Measurements from ENCODE around the gene STK17A. TPM values are rescaled to one million over a fixed set of nuclear protein-coding genes. Genes with fewer than 3 reads are reported as not detected.

STK17A gene
- total and polyA plus RNA-seq, 2 donors from 2014 or later = 12.8 to 15.5 TPM

GRCh38 chr7:43600056-43600455 lies 17.1 kb downstream of the STK17A start:
- no peak for DNase-seq
- intact Hi-C loops (cut with DNase I) = no loop called here
- no peaks in the 10 kb centered on the region for H3K4me1 ChIP-seq (ENCODE audit: control insufficient read depth in 2 of 3, insufficient read depth in 2 of 3, low read depth in 1 of 3, low read length in 3 of 3)
- H3K9me3 ChIP-seq (ENCODE audit: control insufficient read depth in 2 of 3, insufficient read depth in 1 of 3, low read length in 3 of 3) = no peaks in the 10 kb centered on the region
- H3K9ac ChIP-seq (ENCODE audit: low read length in 3 of 3) = no peak overlapping the region
- H3K4me3 ChIP-seq (ENCODE audit: low read length in 3 of 3) = no peak overlapping the region
- H3K36me3 ChIP-seq (ENCODE audit: control insufficient read depth in 2 of 3, insufficient read depth in 3 of 3, low read length in 3 of 3) = peaks cover 0 to 5% (median 0%) of the 10 kb centered on the region in 3 donors
- H3K27me3 ChIP-seq (ENCODE audit: control insufficient read depth, insufficient read depth, low read length) = no peaks in the 10 kb centered on the region
- FAIRE-seq = no peak
- no peak overlapping the region for H3K27ac ChIP-seq (ENCODE audit: low read depth in 2 of 2, low read length in 2 of 2)
- TF ChIP-seq CTCF (IDR thresholded peaks at IDR 0.05; ENCODE audit: borderline replicate concordance, extremely low read depth, insufficient read depth) = no peak

- Histone ChIP-seq H3K9ac (ENCODE audit: low read length in 3 of 3) (no peak overlapping the region), H3K27me3 (ENCODE audit: control insufficient read depth, insufficient read depth, low read length) (no peaks in the 10 kb centered on the region), H3K9me3 (ENCODE audit: control insufficient read depth in 2 of 3, insufficient read depth in 1 of 3, low read length in 3 of 3) (no peaks in the 10 kb centered on the region), H3K36me3 (ENCODE audit: control insufficient read depth in 2 of 3, insufficient read depth in 3 of 3, low read length in 3 of 3) (peaks cover 0 to 5% (median 0%) of the 10 kb centered on the region in 3 donors), H3K4me1 (ENCODE audit: control insufficient read depth in 2 of 3, insufficient read depth in 2 of 3, low read depth in 1 of 3, low read length in 3 of 3) (peaks cover 0 to 4% (median 0%) of the 10 kb centered on the region in 3 donors), H3K4me3 (ENCODE audit: low read length in 3 of 3) (no peak overlapping the region), H3K27ac (ENCODE audit: low read depth in 2 of 2, low read length in 2 of 2) (no peak overlapping the region)
- FAIRE-seq (no peak), DNase-seq (no peak)
- no peak for TF ChIP-seq CTCF (IDR thresholded peaks at IDR 0.05; ENCODE audit: borderline replicate concordance, extremely low read depth, insufficient read depth)
- intact Hi-C loops (cut with DNase I) = no loop called here
These were observed 19.3 kb downstream of the STK17A start for GRCh38 chr7:43602256-43602655.

- Histone ChIP-seq H3K27me3 (ENCODE audit: control insufficient read depth, insufficient read depth, low read length) (no peaks in the 10 kb centered on the region), H3K4me1 (ENCODE audit: control insufficient read depth in 2 of 3, insufficient read depth in 2 of 3, low read depth in 1 of 3, low read length in 3 of 3) (peaks cover 0 to 4% (median 0%) of the 10 kb centered on the region in 3 donors), H3K4me3 (ENCODE audit: low read length in 3 of 3) (no peak overlapping the region), H3K9ac (ENCODE audit: low read length in 3 of 3) (no peak overlapping the region), H3K27ac (ENCODE audit: low read depth in 2 of 2, low read length in 2 of 2) (no peak overlapping the region), H3K36me3 (ENCODE audit: control insufficient read depth in 2 of 3, insufficient read depth in 3 of 3, low read length in 3 of 3) (peaks cover 0 to 5% (median 0%) of the 10 kb centered on the region in 3 donors), H3K9me3 (ENCODE audit: control insufficient read depth in 2 of 3, insufficient read depth in 1 of 3, low read length in 3 of 3) (no peaks in the 10 kb centered on the region)
- FAIRE-seq (no peak), DNase-seq (no peak)
- intact Hi-C loops (cut with DNase I) = no loop called here
- no peak for TF ChIP-seq CTCF (IDR thresholded peaks at IDR 0.05; ENCODE audit: borderline replicate concordance, extremely low read depth, insufficient read depth)
These were observed 21.3 kb downstream of the STK17A start for GRCh38 chr7:43604251-43604650.

- TF ChIP-seq CTCF (IDR thresholded peaks at IDR 0.05; ENCODE audit: borderline replicate concordance, extremely low read depth, insufficient read depth) = no peak
- H3K9ac ChIP-seq (ENCODE audit: low read length in 3 of 3) = no peak overlapping the region
- DNase-seq = no peak
- intact Hi-C loops (cut with DNase I) = no loop called here
- peaks cover 0 to 4% (median 0%) of the 10 kb centered on the region in 3 donors for H3K4me1 ChIP-seq (ENCODE audit: control insufficient read depth in 2 of 3, insufficient read depth in 2 of 3, low read depth in 1 of 3, low read length in 3 of 3)
- FAIRE-seq = no peak
- no peaks in the 10 kb centered on the region for H3K9me3 ChIP-seq (ENCODE audit: control insufficient read depth in 2 of 3, insufficient read depth in 1 of 3, low read length in 3 of 3)
- peaks cover 0 to 4% (median 0%) of the 10 kb centered on the region in 3 donors for H3K36me3 ChIP-seq (ENCODE audit: control insufficient read depth in 2 of 3, insufficient read depth in 3 of 3, low read length in 3 of 3)
- H3K27ac ChIP-seq (ENCODE audit: low read depth in 2 of 2, low read length in 2 of 2) = no peak overlapping the region
- no peak overlapping the region for H3K4me3 ChIP-seq (ENCODE audit: low read length in 3 of 3)
- no peaks in the 10 kb centered on the region for H3K27me3 ChIP-seq (ENCODE audit: control insufficient read depth, insufficient read depth, low read length)
These were observed 26.2 kb downstream of the STK17A start for GRCh38 chr7:43609097-43609496.
